ACC112 (cell line): ENCODE measurements around the gene HDAC9.
A peak's percentile ranks its signal among the peaks of the same experiment; 100 is the strongest.

Source experiments
- H2AFZ ChIP-seq: fragments of 200-600 bp; sonication (generic); one replicate; pipeline ENCODE4 v1.6.0; 2017; ENCODE audit warnings: antibody characterized with exemption, low read length; ENCODE audit not compliant: unreplicated experiment
- H3K27ac ChIP-seq: fragments of 200-600 bp; sonication (generic); 2 replicates; pipeline ENCODE4 v1.5.1; 2014; ENCODE audit warnings: low read depth, mild to moderate bottlenecking, antibody characterized with exemption, low read length, moderate library complexity
- H3K27me3 ChIP-seq: fragments of 200-600 bp; sonication (generic); 2 replicates; pipeline ENCODE4 v1.6.1; 2014; ENCODE audit warnings: mild to moderate bottlenecking, antibody characterized with exemption, low read length, moderate library complexity, mixed read lengths; ENCODE audit not compliant: insufficient read depth
- H3K36me3 ChIP-seq: fragments of 200-600 bp; sonication (generic); 2 replicates; pipeline ENCODE4 v1.6.1; 2016; ENCODE audit warnings: mild to moderate bottlenecking, antibody characterized with exemption, low read length, moderate library complexity, mixed read lengths; ENCODE audit not compliant: insufficient read depth
- H3K4me1 ChIP-seq: fragments of 200-600 bp; sonication (generic); one replicate; pipeline ENCODE4 v1.6.1; 2016; ENCODE audit warnings: low read length, mixed read lengths; ENCODE audit not compliant: insufficient read depth, unreplicated experiment, control insufficient read depth
- H3K4me3 ChIP-seq: fragments of 200-600 bp; sonication (generic); 2 replicates; pipeline ENCODE4 v1.5.1; 2014; ENCODE audit warnings: mild to moderate bottlenecking, low read depth, low read length
- H3K79me2 ChIP-seq: fragments of 200-600 bp; sonication (generic); one replicate; pipeline ENCODE4 v1.6.0; 2016; ENCODE audit warnings: low read length; ENCODE audit not compliant: control insufficient read depth, unreplicated experiment, insufficient read depth

The HDAC9 gene

DNA sequence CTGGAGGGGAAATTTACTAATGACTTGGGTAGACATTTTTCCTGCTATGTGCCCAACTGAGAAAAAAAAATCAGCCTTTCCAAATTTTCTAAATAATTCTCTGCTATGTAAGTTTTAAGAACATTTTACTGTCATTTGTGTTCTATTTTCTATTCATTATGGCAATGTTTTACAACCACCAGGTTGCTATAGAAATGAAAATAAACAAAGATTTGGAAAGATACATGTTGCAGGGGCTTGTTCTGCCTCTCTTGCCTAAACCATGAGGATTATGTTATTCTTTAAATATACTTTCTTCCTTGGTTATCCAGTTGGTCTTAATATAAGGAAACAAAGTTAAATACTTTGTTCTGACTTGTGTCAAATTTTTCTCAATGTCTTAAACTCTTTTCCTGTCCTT lies 364.7 kb downstream of the HDAC9 start:
- H3K36me3 ChIP-seq: no peaks in the 10 kb centered on the region
- H3K79me2 ChIP-seq: no peaks in the 10 kb centered on the region
- H3K4me1 ChIP-seq: peaks cover 36% of the 10 kb centered on the region
- peak overlapping the region; percentile 87 for H3K27ac ChIP-seq
- no peaks in the 10 kb centered on the region for H3K27me3 ChIP-seq
- H3K4me3 ChIP-seq: no peak overlapping the region
- H2AFZ ChIP-seq: no peak overlapping the region

DNA sequence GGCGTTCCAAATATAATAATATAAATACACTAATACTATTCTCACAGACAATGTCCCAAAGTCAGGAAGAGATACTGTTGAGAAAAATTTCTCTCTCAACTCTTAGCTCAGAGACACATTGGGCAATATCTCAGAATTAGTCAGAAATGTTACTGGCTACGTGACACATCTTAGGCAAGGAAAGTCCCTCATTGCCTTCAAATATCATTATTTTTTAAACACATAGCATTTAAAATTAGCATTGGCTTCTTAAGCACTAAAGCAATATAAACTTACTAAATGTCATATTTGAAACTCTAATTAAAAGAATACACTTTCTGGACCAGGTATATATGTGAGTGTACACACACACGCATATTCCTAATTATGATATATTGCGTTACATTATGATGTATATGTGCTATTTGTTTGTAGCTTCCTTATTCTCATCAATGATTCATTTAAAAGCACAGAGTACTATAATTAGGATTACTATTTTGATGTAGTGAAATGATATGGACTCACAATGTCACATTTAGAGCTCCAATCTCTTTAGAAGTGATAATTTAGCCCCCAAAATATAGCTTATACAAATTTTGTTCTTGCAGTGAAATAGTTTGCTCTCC lies 366.1 kb downstream of the HDAC9 start:
- Histone ChIP-seq H3K36me3 (no peaks in the 10 kb centered on the region), H3K27me3 (no peaks in the 10 kb centered on the region), H2AFZ (no peak overlapping the region), H3K27ac (peak overlapping the region; percentile 87), H3K79me2 (no peaks in the 10 kb centered on the region), H3K4me3 (no peak overlapping the region), H3K4me1 (peaks cover 48% of the 10 kb centered on the region)

DNA sequence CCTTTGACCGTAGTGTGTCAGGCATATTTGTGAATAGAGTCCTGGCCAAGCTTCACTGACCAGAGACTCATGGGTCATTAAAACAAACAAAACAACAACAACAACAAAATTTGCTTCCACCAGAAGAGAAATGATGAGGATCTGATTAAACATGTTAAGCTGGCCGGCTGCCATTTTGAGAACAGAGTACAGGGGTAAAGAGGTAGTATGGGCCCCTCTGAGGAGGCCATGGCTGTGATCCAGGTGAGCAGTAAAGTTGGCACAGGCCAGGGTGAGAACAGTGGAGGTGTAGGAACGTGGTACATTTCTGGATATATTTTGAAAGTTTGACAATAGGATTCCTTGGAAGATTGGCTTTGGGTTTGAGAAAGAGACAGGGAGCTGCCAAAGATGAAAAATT lies 369.4 kb downstream of the HDAC9 start:
- Histone ChIP-seq H3K4me3 (no peak overlapping the region), H3K4me1 (peaks cover 44% of the 10 kb centered on the region), H2AFZ (no peak overlapping the region), H3K36me3 (no peaks in the 10 kb centered on the region), H3K79me2 (no peaks in the 10 kb centered on the region), H3K27ac (peak overlapping the region; percentile 96; the same call in 1 of the 2 replicates), H3K27me3 (no peaks in the 10 kb centered on the region)

DNA sequence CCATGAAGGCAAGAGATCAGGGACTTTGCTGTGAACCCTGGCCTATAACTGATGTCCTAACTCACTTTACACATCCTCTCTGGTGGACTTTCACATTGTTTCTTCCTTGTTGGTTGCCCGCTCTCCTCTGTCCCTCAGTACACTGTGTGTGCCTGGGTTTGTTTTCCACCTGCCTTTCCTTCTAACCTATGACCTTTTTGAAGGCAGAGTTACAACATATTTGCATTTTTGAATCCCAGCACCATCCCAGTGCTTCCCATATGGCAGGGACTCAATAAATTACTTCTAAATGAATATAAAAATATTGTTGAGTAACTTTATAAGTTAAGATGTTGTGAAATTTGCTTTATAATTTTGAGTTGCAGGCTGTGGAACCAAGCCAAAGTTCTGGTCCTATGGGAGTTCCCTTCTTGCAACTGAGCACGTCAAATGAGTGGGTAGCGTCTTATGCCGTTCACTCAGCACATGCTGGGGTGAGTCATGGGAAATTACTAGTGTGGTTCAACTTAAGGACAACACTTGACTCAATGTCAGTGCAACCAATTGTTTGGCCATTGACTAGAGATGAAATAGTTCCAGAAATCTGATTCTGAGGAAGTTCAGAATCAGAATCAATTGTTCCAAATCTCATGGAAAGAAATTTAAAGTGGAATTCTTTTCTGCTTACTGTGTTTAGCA lies 370.9 kb downstream of the HDAC9 start:
- Histone ChIP-seq H3K27ac (peak overlapping the region; percentile 96), H2AFZ (peak overlapping the region; percentile 53)

DNA sequence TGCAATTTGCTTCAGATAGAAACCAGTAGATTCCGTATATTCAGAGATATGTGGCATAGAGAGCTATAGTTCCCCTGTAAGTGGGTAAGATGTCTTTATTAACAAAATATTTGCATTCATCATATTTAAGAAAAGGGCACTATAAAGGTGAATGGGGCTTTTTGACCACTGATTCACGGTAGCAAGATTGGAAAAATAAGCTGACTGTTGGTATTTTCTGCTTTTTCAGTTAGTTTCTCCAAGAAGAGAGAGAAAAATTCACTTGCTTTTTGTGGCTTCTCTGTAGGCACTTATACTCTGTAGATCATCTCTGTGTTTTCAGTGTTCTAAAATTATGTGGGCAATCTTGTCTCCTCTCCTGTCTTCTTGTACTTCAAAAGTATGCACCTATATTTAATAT lies 376.8 kb downstream of the HDAC9 start:
- no peak overlapping the region for H3K27ac ChIP-seq
- no peaks in the 10 kb centered on the region for H3K79me2 ChIP-seq
- no peaks in the 10 kb centered on the region for H3K27me3 ChIP-seq
- peaks cover 4% of the 10 kb centered on the region for H3K4me1 ChIP-seq
- H3K4me3 ChIP-seq: no peak overlapping the region
- no peaks in the 10 kb centered on the region for H3K36me3 ChIP-seq
- no peak overlapping the region for H2AFZ ChIP-seq

More for the DNA sequence above, 370.9 kb downstream of the HDAC9 start:
- Histone ChIP-seq H3K4me3 (peak overlapping the region; percentile 20; the same call in 1 of the 2 replicates), H3K36me3 (no peaks in the 10 kb centered on the region), H3K4me1 (peaks cover 30% of the 10 kb centered on the region), H3K27me3 (no peaks in the 10 kb centered on the region), H3K79me2 (no peaks in the 10 kb centered on the region)

DNA sequence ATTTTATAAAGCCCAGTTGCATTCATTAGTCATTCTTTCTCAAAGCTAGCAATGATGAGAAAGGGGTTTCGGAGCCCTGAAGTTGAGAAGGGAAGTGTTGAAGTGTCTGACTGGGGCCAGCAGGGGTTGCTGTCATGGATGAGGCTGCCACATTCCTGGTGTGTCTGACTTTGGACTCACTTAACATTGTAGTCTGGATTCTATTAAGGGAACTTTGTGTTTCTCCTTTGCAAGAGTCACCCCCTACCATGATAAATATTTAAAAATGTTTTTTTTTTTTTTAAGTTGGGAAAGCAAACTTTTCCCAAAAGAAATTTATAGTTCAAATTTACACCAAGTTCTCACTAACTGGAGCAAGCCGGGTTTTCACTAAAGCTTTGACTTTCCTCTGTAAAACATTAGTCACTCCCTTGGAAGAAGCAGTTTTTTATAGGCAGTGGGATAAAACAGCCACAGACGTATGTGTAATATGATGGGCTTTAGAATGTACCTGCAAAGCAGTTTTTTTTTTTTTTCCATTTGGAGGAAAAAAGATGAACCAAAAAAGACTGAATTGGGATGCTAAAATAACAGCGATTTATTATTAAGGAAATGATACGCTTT lies 378.3 kb downstream of the HDAC9 start:
- Histone ChIP-seq H3K4me1 (no peaks in the 10 kb centered on the region), H3K36me3 (no peaks in the 10 kb centered on the region), H3K27me3 (no peaks in the 10 kb centered on the region), H3K79me2 (no peaks in the 10 kb centered on the region), H3K27ac (no peak overlapping the region), H3K4me3 (no peak overlapping the region), H2AFZ (no peak overlapping the region)

DNA sequence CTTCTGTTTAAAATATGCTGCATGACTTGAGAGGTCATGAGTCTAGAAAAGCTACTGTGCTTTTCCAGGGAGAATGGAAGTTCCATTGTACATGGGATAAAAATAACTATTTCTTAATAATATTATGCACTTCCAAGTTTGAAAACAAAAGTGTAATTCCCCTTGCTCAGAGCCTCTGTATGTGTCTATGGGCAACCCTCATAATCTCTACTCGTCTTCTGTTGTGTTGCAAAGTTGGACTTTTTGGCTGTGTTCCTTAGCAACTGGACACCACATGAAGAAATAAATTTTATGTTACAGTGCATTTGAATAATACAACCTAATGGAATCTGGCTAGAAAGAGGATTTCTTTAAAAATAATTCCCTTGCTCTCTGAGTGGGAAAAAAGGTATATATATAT lies 379.3 kb downstream of the HDAC9 start:
- Histone ChIP-seq H3K79me2 (no peaks in the 10 kb centered on the region), H3K27me3 (no peaks in the 10 kb centered on the region), H3K27ac (no peak overlapping the region), H3K4me3 (no peak overlapping the region), H2AFZ (no peak overlapping the region), H3K4me1 (no peaks in the 10 kb centered on the region), H3K36me3 (no peaks in the 10 kb centered on the region)

DNA sequence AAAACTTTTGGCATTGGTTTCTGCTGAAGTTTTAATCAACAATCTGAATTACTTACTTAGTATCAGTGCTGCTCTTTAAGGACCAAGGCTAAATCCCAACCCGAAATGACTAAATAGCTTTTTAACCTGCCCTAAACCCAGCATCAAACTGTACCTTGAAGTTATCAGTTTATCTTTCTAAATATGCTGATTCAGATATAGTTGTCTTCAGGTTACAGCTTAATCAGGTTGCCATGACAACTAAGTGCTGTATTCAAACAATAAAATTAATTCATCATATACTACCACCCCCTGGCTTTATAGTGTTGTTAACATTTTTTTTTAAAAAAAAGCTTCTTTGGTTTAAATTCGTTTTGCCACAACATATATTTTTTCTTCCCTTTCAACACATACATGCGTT lies 382.3 kb downstream of the HDAC9 start:
- Histone ChIP-seq H3K27me3 (no peaks in the 10 kb centered on the region), H3K79me2 (no peaks in the 10 kb centered on the region), H3K4me1 (no peaks in the 10 kb centered on the region)

DNA sequence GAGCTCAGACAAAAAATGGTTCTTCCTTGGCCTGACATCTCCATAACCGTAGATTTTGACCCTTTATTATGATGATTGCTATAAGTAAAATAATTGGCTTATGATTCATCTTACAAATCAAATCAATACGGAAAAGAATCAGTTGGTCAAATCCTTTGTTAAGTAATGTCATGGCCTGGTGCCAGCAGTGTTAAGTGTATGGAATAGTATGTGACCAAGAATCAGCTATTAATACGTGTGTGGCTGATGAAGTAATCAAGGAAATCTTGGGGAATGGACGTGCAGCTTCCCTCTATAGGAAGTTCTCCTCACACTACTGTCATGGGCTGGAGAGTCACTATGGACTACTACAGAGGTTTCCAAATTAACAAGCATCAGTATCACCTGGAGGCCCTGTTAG lies 391.3 kb downstream of the HDAC9 start:
- Histone ChIP-seq H3K27ac (no peak overlapping the region), H3K36me3 (no peaks in the 10 kb centered on the region), H3K4me1 (peaks cover 16% of the 10 kb centered on the region), H2AFZ (no peak overlapping the region), H3K79me2 (no peaks in the 10 kb centered on the region), H3K4me3 (no peak overlapping the region), H3K27me3 (no peaks in the 10 kb centered on the region)

More for the DNA sequence above, 382.3 kb downstream of the HDAC9 start:
- Histone ChIP-seq H2AFZ (no peak overlapping the region), H3K36me3 (no peaks in the 10 kb centered on the region), H3K27ac (no peak overlapping the region), H3K4me3 (no peak overlapping the region)

DNA sequence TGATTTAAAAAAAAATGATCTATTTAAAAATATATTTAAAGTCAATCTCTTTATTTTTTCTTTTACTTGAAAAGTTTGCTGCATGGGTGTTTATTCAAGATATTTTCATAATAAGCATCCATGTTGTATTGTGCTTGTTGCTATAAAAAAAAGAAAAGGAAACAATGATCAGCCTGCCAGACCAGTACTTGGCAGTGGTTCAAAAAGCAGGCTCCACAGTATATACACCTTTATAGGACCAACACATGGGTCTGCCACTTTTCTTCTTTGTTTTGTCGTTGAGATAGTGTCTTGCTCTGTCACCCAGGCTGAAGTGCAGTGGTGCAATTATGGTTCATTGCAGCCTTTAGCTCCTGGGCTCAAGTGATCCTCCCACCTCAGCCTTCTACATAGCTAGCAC lies 393.9 kb downstream of the HDAC9 start:
- Histone ChIP-seq H3K27me3 (no peaks in the 10 kb centered on the region), H3K36me3 (no peaks in the 10 kb centered on the region), H3K79me2 (no peaks in the 10 kb centered on the region), H3K4me3 (no peak overlapping the region), H2AFZ (no peak overlapping the region), H3K4me1 (peaks cover 20% of the 10 kb centered on the region), H3K27ac (no peak overlapping the region)

DNA sequence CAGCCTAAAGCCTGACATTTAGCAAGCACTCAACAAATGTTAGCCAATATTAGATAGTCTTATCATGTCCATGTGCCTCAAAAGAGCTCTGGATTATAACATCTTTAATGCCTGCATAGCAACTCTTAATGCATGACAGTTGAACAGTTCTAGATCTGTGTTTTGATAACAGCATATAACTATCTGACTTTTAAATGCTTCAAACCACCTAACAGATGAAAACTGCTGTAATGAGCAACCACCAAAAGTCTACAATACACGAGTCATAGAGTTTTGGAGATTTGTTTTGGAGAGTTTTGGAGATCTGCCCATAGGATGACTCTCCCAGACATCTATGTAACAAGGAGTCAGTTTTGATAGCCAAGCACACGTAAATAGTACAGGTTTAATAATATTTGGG lies 394.6 kb downstream of the HDAC9 start:
- Histone ChIP-seq H3K27me3 (no peaks in the 10 kb centered on the region), H3K27ac (no peak overlapping the region), H3K4me1 (peaks cover 27% of the 10 kb centered on the region)

More for the DNA sequence above, 394.6 kb downstream of the HDAC9 start:
- Histone ChIP-seq H3K79me2 (no peaks in the 10 kb centered on the region), H2AFZ (no peak overlapping the region), H3K36me3 (no peaks in the 10 kb centered on the region), H3K4me3 (no peak overlapping the region)
